Activated CD8-positive, alpha-beta memory T cell treated with anti-CD3 and anti-CD28 coated beads, Interleukin-2, amount 50 U/mL, for 1 hour (primary cell): ENCODE results near the gene EDIL3.

Experiments
- DNase-seq: peaks from one replicate; pipeline ENCODE4 v3.0.0-alpha.2; 2020; ENCODE audit errors: extremely low read depth

EDIL3 gene

GRCh38 chr5:84259283-84260045, 125.2 kb downstream of the EDIL3 start:
- no peak for DNase-seq

GRCh38 chr5:84257061-84257460, 127.6 kb downstream of the EDIL3 start:
- no peak for DNase-seq

DNA sequence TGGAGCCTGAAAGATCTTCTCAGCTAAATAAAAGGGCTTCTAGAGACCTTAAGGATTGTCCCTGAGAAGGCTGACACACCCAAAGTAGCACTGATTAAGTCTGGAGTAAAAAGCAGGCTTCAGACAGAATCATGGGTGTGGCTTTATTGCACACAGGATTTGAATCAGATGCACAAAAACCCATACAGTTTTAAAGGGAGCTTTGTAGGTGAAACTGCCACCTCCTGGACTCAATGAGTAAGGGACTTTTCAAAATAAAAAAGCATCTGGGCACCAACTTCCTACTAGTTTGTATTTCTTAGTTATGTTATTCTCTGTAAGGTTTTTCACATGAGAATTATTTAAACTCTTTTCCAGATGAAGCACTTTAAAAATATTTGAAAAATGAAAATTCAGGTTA, 129.4 kb downstream of the EDIL3 start:
- DNase-seq, result no peak

DNA sequence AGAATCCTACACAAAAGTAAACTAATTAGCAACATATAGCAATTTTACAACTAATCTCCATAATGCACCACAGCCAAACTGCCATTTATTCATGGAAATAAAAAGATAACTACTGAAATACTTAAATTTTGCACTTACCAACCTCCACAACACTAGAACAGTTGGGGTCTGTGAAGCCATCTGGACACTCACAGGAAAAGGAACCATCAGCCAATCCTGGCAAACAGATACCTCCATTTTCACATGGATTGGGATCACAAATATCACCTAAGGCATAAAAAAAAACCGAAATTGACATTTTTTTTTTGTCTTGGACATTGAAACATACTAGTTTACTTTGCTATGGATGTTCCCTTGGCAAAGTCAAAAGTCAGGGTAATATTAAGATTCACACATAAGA, 130.7 kb downstream of the EDIL3 start:
- DNase-seq, result no peak

GRCh38 chr5:84251503-84251902, 133.2 kb downstream of the EDIL3 start:
- no peak for DNase-seq

GRCh38 chr5:84249918-84250630, 134.6 kb downstream of the EDIL3 start:
- no peak for DNase-seq

DNA sequence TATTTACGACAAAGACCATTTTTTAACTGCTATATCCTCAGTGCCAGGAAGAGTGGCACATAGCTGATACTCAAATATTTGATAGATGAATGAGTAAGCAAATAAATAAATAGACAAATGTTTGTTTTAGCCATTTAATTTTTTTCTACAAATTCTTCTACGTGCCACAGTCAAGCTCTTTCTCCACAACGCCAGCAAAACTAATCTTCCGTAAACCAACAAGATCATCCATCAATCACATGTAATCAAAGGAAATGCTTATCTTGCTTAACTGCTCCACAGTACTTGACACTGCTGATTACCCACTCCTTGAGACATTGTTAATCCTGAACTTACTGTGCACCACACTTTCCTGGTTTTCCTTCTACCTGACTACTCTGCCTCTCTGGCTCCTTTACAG, 136.7 kb downstream of the EDIL3 start:
- DNase-seq, result no peak

DNA sequence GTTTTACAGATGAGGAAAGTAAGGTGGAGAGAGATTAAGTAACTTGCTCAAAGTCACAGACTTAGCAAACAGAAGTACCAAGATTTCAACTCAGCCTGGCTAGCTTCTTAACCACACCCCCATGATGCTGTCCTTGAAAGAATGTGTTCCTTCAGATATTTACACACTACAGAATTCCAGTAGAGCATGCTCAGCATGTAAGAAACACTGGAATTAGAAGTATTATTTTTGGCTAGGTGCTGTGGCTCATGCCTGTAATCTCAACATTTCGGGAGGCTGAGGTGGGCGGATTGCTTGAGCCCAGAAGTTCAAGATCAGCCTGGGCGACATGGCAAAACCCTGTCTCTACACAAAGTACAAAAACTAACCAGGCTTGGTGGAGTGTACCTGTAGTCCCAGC, 142.4 kb downstream of the EDIL3 start:
- DNase-seq, result no peak

GRCh38 chr5:84239494-84239893, 145.2 kb downstream of the EDIL3 start:
- DNase-seq, result no peak

DNA sequence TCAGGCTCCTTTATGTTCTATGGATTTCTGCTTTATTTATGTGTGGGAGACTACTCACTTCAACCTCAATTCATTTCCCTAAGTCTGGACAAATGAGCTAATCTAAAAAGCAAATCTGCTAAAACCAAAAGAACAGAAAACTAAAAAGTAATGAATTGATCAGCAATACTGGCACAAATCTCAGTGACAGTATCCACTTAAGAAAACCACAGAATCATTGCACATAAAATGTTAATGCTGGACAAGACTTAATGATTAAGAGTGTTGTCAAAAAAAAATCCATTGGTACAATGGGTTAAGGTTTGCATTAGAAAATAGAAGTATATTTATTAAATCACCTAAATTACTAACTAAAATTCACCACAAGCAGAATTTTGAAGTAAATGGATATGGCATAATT, 147.6 kb downstream of the EDIL3 start:
- no peak for DNase-seq

GRCh38 chr5:84231433-84231832, 153.2 kb downstream of the EDIL3 start:
- no peak for DNase-seq

GRCh38 chr5:84229045-84229444, 155.6 kb downstream of the EDIL3 start:
- no peak for DNase-seq

GRCh38 chr5:84228266-84228665, 156.4 kb downstream of the EDIL3 start:
- DNase-seq, result no peak

DNA sequence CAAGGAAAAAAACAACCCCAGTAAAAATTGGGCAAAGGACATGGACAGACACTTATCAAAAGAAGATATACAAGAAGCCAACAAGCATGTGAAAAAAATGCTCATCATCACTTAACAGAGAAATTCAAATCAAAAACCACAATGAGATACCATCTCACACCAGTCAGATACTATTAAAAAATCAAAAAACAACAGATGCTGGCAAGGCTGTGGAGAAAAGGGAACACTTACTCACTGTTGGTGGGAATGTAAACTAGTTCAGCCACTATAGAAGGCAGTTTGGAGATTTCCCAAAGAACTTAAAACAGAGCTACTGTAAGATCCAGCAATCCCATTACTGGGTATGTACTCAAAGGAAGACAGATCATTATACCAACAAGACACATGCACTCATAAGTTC, 157.4 kb downstream of the EDIL3 start:
- DNase-seq, result no peak

DNA sequence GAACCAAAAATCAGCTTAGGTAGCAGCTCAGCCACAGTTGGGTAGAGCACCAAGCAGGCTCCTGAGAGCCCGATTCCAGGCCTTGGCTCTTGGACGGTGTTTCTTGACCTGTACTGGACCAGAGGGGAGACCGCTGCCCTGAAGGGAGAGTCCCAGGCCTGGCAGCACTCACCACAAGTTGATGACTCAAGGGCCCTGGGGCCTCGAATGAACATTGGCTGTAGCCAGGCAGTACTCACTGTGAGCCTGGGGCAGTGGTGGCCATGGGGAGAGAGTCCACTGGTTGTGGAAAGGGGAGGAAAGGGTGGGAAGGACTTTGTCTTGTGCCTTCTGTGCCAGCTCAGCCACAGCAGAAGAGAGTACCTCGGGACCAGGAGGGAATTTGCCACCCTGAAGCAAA, 166.1 kb downstream of the EDIL3 start:
- no peak for DNase-seq

GRCh38 chr5:84215521-84215920, 169.2 kb downstream of the EDIL3 start:
- no peak for DNase-seq

- DNase-seq, result no peak
Measured at GRCh38 chr5:84213861-84214260, 170.8 kb downstream of the EDIL3 start.

- no peak for DNase-seq
Measured at GRCh38 chr5:84213212-84213611, 171.5 kb downstream of the EDIL3 start.

- DNase-seq, result no peak
Measured at GRCh38 chr5:84204772-84205171, 179.9 kb downstream of the EDIL3 start.

DNA sequence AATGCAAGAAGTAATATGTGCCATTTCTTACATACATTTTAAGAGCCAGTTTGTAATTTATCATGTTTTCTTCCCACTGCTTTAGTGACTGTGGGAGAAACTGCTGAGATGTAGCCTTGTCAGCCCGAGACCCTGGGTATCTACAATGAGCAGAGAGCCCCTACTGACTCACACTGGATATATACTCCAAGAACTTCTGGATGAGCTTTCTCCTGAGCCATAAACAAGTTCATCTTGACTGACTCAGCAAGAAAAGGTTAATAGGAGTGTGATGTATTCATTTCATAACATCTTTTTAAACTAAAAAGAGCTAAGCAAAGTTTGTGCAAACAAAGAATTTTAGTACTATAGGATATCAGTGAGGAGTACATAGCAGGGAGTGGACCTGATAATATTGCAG, 182.5 kb downstream of the EDIL3 start:
- DNase-seq, result no peak

DNA sequence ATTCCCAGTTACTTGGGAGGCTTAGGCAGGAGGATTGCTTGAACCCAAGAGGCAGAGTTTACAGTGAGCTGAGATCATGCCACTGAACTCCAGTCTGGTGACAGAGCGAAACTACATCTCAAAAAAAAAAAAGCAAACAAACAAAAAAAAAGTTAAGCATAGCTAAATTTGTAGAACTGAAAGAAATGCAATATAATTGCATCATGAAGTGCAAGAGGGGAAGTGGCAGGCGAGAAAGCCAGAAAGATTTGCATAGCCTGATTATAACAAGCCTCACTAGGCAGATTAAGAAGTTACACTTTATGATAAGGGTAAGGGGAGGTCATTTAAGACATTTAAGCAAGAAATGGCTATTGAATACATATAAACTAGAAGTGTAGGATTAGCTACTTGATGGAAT, 187.1 kb downstream of the EDIL3 start:
- DNase-seq, result no peak

DNA sequence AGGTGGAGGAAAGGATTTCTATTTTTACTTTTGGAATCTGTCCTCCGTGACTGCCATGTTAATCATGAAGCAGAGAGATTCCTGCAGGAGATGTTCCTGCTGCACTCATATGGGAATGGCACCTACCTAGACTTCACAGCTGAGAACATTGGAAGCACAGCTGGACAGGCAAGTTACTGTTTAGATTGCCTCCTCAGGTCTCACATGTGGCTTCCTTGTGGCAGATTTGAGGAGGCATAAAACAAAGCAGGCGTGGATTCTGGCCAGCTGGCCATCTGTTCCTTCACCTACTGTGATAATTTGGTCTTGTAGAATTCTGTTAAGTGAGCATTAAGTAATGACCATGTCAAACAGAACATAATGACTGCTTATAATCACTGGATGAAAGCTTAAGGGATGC, 193.4 kb downstream of the EDIL3 start:
- no peak for DNase-seq

GRCh38 chr5:84184857-84185256, 199.8 kb downstream of the EDIL3 start:
- DNase-seq, result no peak

DNA sequence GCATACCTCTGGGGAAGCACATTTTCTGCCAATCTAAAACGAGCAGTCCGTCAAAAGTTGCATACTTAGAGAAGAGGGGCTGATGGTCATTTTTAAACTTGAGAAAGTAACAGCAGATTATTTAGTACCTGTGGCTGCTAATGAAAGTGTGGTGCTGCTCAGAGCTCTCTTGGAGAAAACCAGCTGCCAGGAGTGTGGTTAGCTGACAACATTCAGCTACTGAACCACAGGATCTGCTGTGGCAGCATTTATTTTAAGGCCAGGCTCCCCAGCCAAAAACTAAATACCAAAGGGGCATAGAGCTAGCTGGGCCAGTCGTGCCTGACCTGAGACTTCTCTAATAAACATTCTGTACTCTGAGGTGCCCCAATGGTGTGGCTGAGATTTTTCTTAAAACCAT, 203.6 kb downstream of the EDIL3 start:
- DNase-seq, result no peak
